Right cardiac atrium (tissue), 5 donors: ENCODE data around the gene TSC2. TPM values are rescaled to one million over a fixed set of nuclear protein-coding genes. Genes with fewer than 3 reads are reported as not detected.

Source experiments
- ATAC-seq, 2 donors: fragments of 200-7000 bp; cut with Tn5 transposase; one replicate each; pipeline versions ENCODE4 v1.8.0 to v1.9.1; 2020; ENCODE audit warnings: moderate library complexity in 2 of 2, mild to moderate bottlenecking in 1 of 2
- DNase-seq, 3 donors: peaks; one replicate each; pipeline ENCODE4 v3.0.0-alpha.2; 2020
- H3K27ac ChIP-seq: one replicate; pipeline ENCODE4 v1.5.1; 2013; ENCODE audit warnings: mild to moderate bottlenecking, low read length, control low read depth, moderate library complexity
- H3K27me3 ChIP-seq: one replicate; pipeline ENCODE4 v1.6.1; 2013; ENCODE audit not compliant: control insufficient read depth, insufficient read depth
- H3K4me1 ChIP-seq: one replicate; pipeline ENCODE4 v1.6.1; 2013; ENCODE audit warnings: low read length; ENCODE audit not compliant: control insufficient read depth, insufficient read depth
- H3K4me3 ChIP-seq: one replicate; pipeline ENCODE4 v1.5.1; 2013; ENCODE audit warnings: low read length, control low read depth
- H3K9me3 ChIP-seq: one replicate; pipeline ENCODE4 v1.6.1; 2013; ENCODE audit warnings: low read length; ENCODE audit not compliant: control insufficient read depth
- WGBS: extraction: QIAGEN DNeasy Blood & Tissue Kit; methylation state at CpG from one replicate; pipeline ENCODE4 v1.1.7; 2013; 5-methylcytosine and 5-hydroxymethylcytosine counted together
- intact Hi-C, 4 donors: fragments of 100-400 bp; cut with DNase I; formaldehyde crosslinking; loops; one replicate each; pipeline versions ENCODE4 v1.11.0 to v1.14.0; 2022 to 2023
- polyA plus RNA-seq: library from polyadenylated mRNA; stranded (reverse); fragments of 200-250 nt; gene quantifications from one replicate; pipeline ENCODE4 v1.2.3, GENCODE V29; 2013
- total RNA-seq, 4 donors: library from RNA; stranded (reverse); fragmentation: NEBNext Ultra II Directional; extraction: Animal tissue kit (Norgen Biotek cat#: 25700); gene quantifications; one replicate each; pipeline ENCODE4 v1.2.1, GENCODE V29; 2021
- donor health status: healthy with polysubstance abuse.
- donor health status: DM: no; HTN: yes; CAD: no.
- donor health status: DM: no; HTN: no; CAD: no.
- donor health status: DM: no; HTN: yes; CAD: no; lungs with severe emphysema.
- donor health status: DM: yes; HTN: yes; CAD: no.

The TSC2 gene
- total and polyA plus RNA-seq, 5 donors: 34.7 to 72.4 (median 68.1) TPM

DNA sequence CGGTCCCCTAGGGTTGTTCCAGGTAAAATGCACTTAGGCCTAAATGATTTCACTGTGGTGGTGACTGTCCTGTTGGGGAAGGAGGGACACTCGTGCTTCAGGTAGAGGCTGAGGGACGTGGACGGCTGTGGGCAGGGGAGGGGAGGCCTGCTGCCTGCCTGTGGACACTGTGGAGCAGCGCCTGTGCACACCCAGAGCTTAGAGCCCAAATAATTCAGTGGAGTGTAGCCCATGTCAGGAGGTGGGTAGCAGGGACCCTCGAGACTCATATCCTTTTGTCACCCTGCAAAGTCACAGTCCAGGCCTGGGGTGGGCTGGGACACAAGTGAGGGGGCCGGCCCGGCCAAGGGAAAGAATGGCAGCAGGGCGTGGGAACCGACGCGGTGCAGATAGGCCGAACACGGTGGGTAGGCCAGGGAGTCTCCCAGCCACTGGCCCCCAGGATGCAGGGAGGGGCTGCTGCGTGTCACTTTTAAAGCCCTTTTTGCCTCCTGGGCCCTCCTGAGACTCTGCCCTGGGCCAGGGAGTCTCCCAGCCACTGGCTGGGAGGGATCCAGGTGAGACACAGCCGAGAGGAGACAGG is 21.8 kb upstream of the TSC2 start:
- WGBS: 70% methylated on average over 16 of the region's 16 CpGs
- peak overlapping the region; percentile 13 for H3K27ac ChIP-seq

GRCh38 chr16:2026461-2027023 is 21.2 kb upstream of the TSC2 start, which contains the start of gene NHERF2:
TSS of gene NHERF2 (plus strand) at chr16:2026902. CDS start at chr16:2027006, 104 bp downstream.
- no peaks in the 10 kb centered on the region for H3K27me3 ChIP-seq
- H3K27ac ChIP-seq: peak within 1 kb of the TSS; percentile 64
- 8% methylated on average over 59 of the region's 59 CpGs for WGBS
- intact Hi-C loops: loop anchor here in 1 of 4 donors (10.0 kb wide), 1 partner anchor 118 kb away; the partner anchor contains the start of gene RAB26
- peaks cover 5% of the 10 kb centered on the region for H3K4me1 ChIP-seq
- ATAC-seq (peak; percentile 2 to 10), DNase-seq (peak in 2 of 3 donors; percentile 80 to 83)
- no peaks in the 10 kb centered on the region for H3K9me3 ChIP-seq
- H3K4me3 ChIP-seq: peak within 1 kb of the TSS; percentile 94

More for the DNA sequence above, 21.8 kb upstream of the TSC2 start:
- intact Hi-C loops: loop anchor here in 1 of 4 donors (10.0 kb wide), 1 partner anchor 119 kb away; the partner anchor contains the start of gene RAB26
- peaks cover 5% of the 10 kb centered on the region for H3K4me1 ChIP-seq
- ATAC-seq (no peak), DNase-seq (peak in 2 of 3 donors; percentile 62 to 64)
- H3K4me3 ChIP-seq: peak overlapping the region; percentile 94
- no peaks in the 10 kb centered on the region for H3K9me3 ChIP-seq
- H3K27me3 ChIP-seq: no peaks in the 10 kb centered on the region

- no peak for ATAC-seq
- peaks cover 7% of the 10 kb centered on the region for H3K4me1 ChIP-seq
- intact Hi-C loops: loop anchor here in 1 of 4 donors (10.0 kb wide), 1 partner anchor 117 kb away; the partner anchor contains the start of gene RAB26
These were observed 20.5 kb upstream of the TSC2 start for GRCh38 chr16:2027024-2028010.

GRCh38 chr16:2028146-2028545 is 19.6 kb upstream of the TSC2 start:
- Histone ChIP-seq H3K9me3 (no peaks in the 10 kb centered on the region), H3K4me1 (peaks cover 2% of the 10 kb centered on the region), H3K27me3 (no peaks in the 10 kb centered on the region), H3K4me3 (peak overlapping the region; percentile 94), H3K27ac (peak overlapping the region; percentile 5)
- ATAC-seq (no peak), DNase-seq (no peak)
- 67% methylated on average over 3 of the region's 3 CpGs for WGBS
- intact Hi-C loops: loop anchor here in 1 of 4 donors (10.0 kb wide), 1 partner anchor 117 kb away; the partner anchor contains the start of gene RAB26

More at GRCh38 chr16:2027024-2028010, 20.5 kb upstream of the TSC2 start:
- peak in 2 of 3 donors; percentile 68 to 81 for DNase-seq
- no peaks in the 10 kb centered on the region for H3K27me3 ChIP-seq
- H3K4me3 ChIP-seq: peak overlapping the region; percentile 94
- WGBS: 6% methylated on average over 76 of the region's 76 CpGs
- H3K27ac ChIP-seq: peak overlapping the region; percentile 59
- H3K9me3 ChIP-seq: no peaks in the 10 kb centered on the region

GRCh38 chr16:2028620-2029220 is 19.1 kb upstream of the TSC2 start:
- peak overlapping the region; percentile 94 for H3K4me3 ChIP-seq
- H3K27me3 ChIP-seq: no peaks in the 10 kb centered on the region
- intact Hi-C loops: loop anchor here in 1 of 4 donors (10.0 kb wide), 1 partner anchor 116 kb away; the partner anchor contains the start of gene RAB26
- no peaks in the 10 kb centered on the region for H3K9me3 ChIP-seq
- DNase-seq: peak in 1 of 3 donors; percentile 44
- H3K27ac ChIP-seq: no peak overlapping the region
- H3K4me1 ChIP-seq: peaks cover 2% of the 10 kb centered on the region
- WGBS: 73% methylated on average over 18 of the region's 18 CpGs
- ATAC-seq: no peak

GRCh38 chr16:2029350-2029749 is 18.4 kb upstream of the TSC2 start:
- Histone ChIP-seq H3K27ac (no peak overlapping the region), H3K9me3 (no peaks in the 10 kb centered on the region), H3K4me3 (peak overlapping the region; percentile 94), H3K27me3 (no peaks in the 10 kb centered on the region), H3K4me1 (peaks cover 2% of the 10 kb centered on the region)
- peak in 1 of 3 donors; percentile 74 for DNase-seq
- intact Hi-C loops: loop anchor here in 1 of 4 donors (10.0 kb wide), 1 partner anchor 115 kb away; the partner anchor contains the start of gene RAB26
- ATAC-seq: no peak
- 64% methylated on average over 22 of the region's 22 CpGs for WGBS

DNA sequence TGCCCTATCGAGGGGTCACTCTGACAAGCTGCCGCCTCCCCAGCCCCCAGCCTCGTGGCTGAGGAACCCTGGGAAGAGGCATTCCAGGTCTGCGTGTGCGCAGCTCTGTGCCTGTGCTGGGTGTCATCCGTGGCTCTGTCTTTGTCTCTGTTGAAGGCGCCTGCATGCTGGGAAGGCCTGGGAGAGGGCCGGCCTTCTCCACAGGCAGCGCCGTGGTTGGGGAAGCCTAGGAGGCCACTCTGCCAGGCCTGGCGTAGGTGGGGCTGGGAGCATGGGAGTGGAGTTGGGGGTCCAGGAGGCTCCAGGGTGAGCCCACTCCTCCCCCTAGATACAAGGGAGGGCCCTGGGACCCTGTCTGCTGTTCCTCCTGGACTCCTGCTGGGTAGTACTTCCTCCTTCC is 17.7 kb upstream of the TSC2 start:
- Histone ChIP-seq H3K27ac (peak overlapping the region; percentile 40), H3K4me3 (peak overlapping the region; percentile 94), H3K4me1 (peaks cover 2% of the 10 kb centered on the region), H3K9me3 (no peaks in the 10 kb centered on the region), H3K27me3 (no peaks in the 10 kb centered on the region)
- WGBS: 74% methylated on average over 11 of the region's 11 CpGs
- ATAC-seq: no peak
- no peak for DNase-seq
- intact Hi-C loops: no loop called here

GRCh38 chr16:2031081-2031577 is 16.7 kb upstream of the TSC2 start:
- ATAC-seq: peak; percentile 34 to 58
- intact Hi-C loops: no loop called here

GRCh38 chr16:2032285-2033056 is 15.3 kb upstream of the TSC2 start:
- WGBS: 47% methylated on average over 15 of the region's 15 CpGs
- intact Hi-C loops: no loop called here
- no peaks in the 10 kb centered on the region for H3K27me3 ChIP-seq
- DNase-seq (peak in 2 of 3 donors; percentile 69 to 78), ATAC-seq (peak; percentile 3 to 42)
- peaks cover 2% of the 10 kb centered on the region for H3K4me1 ChIP-seq
- H3K9me3 ChIP-seq: no peaks in the 10 kb centered on the region
- peak overlapping the region; percentile 85 for H3K27ac ChIP-seq
- no peak overlapping the region for H3K4me3 ChIP-seq

More at GRCh38 chr16:2031081-2031577, 16.7 kb upstream of the TSC2 start:
- 61% methylated on average over 11 of the region's 11 CpGs for WGBS
- Histone ChIP-seq H3K27ac (peak overlapping the region; percentile 55), H3K9me3 (no peaks in the 10 kb centered on the region), H3K4me3 (no peak overlapping the region), H3K27me3 (no peaks in the 10 kb centered on the region), H3K4me1 (peaks cover 2% of the 10 kb centered on the region)
- DNase-seq: peak; percentile 81 to 87 (median 86)
